Panc1 (cell line): ENCODE data around the gene KIF7. TPM values are rescaled to one million over a fixed set of nuclear protein-coding genes. Genes with fewer than 3 reads are reported as not detected.

Source experiments
- ATAC-seq: fragments of 200-7000 bp; cut with Tn5 transposase; 2 replicates; pipeline ENCODE4 v1.9.1; 2020; ENCODE audit warnings: mild to moderate bottlenecking, moderate library complexity
- BruUV-seq: library from RNA; stranded (reverse); fragments of 400-500 nt; replicated peaks from 2 replicates; lab custom pipeline; 2021; lab: Mats Ljungman, UMichigan
- CTCF ChIA-PET: fragments of 300-600 bp; sonication (Branson Sonifier 250); formaldehyde crosslinking; loops from one replicate; lab custom pipeline; 2022; ENCODE audit warnings: antibody characterized with exemption; lab: Charles Lee
- POLR2A ChIA-PET: fragments of 300-600 bp; sonication (Branson Sonifier 250); formaldehyde crosslinking; loops from one replicate; lab custom pipeline; 2022; ENCODE audit warnings: antibody characterized with exemption; lab: Charles Lee
- DNase-seq: peaks from one replicate; pipeline ENCODE4 v3.0.0-alpha.2; 2010; ENCODE audit warnings: low read depth, low spot score
- H3K27ac ChIP-seq: 2 replicates; pipeline ENCODE4 v1.5.1; 2011; ENCODE audit warnings: mild to moderate bottlenecking, low read length, inconsistent platforms
- H3K27me3 ChIP-seq: fragments of 200-500 bp; sonication (Bioruptor generic); 2 replicates; pipeline ENCODE4 v1.6.0; 2014; ENCODE audit warnings: low read length, inconsistent platforms; ENCODE audit not compliant: control insufficient read depth, insufficient read depth
- H3K36me3 ChIP-seq: fragments of 200-500 bp; sonication (Bioruptor generic); 2 replicates; pipeline ENCODE4 v1.5.1; 2014; ENCODE audit warnings: inconsistent platforms, mild to moderate bottlenecking, low read length, moderate library complexity; ENCODE audit not compliant: control insufficient read depth, insufficient read depth
- H3K4me1 ChIP-seq: 2 replicates; pipeline ENCODE4 v1.5.1; 2011; ENCODE audit warnings: inconsistent platforms, mild to moderate bottlenecking, low read length, moderate library complexity; ENCODE audit not compliant: control insufficient read depth, insufficient read depth
- H3K4me3 ChIP-seq, 2 experiments: 2 replicates each; pipeline ENCODE4 v1.5.1; 2011 to 2012; ENCODE audit warnings: low read depth in 2 of 2, low read length in 2 of 2, mild to moderate bottlenecking in 2 of 2, inconsistent platforms in 1 of 2, moderate library complexity in 1 of 2
- H3K9me3 ChIP-seq: fragments of 200-500 bp; sonication (Bioruptor generic); 2 replicates; pipeline ENCODE4 v1.5.1; 2014; ENCODE audit warnings: low read depth, mild to moderate bottlenecking, inconsistent platforms, low read length, moderate library complexity; ENCODE audit not compliant: control insufficient read depth, insufficient read depth
- CTCF ChIP-seq: fragments of 450-650 bp; IDR thresholded peaks from 2 replicates; pipeline ENCODE4 v1.5.1; 2017; ENCODE audit warnings: mild to moderate bottlenecking
- POLR2AphosphoS5 ChIP-seq: IDR thresholded peaks from 2 replicates; pipeline ENCODE4 v1.6.1; 2012; ENCODE audit warnings: mild to moderate bottlenecking, low read depth, low read length, moderate library complexity
- SIN3A ChIP-seq: IDR thresholded peaks from 2 replicates; pipeline ENCODE4 v1.6.1; 2012; ENCODE audit warnings: low read depth, mild to moderate bottlenecking, low read length, moderate library complexity, borderline replicate concordance; ENCODE audit not compliant: insufficient read depth
- TCF7L2 ChIP-seq: IDR thresholded peaks from 2 replicates; pipeline ENCODE4 v1.6.1; 2011; ENCODE audit warnings: mild to moderate bottlenecking, low read depth, low read length, inconsistent platforms
- in situ Hi-C: cut with HindIII; loops from 2 replicates; pipeline ENCODE4 v1.10.0; 2016; ENCODE audit warnings: low sequenced_read_pairs, low pct_unique_long_range_greater_than_20kb
- intact Hi-C: fragments of 100-400 bp; cut with micrococcal nuclease; formaldehyde crosslinking; loops from one replicate; pipeline ENCODE4 v1.10.0; 2022; ENCODE audit not compliant: unreplicated experiment
- total RNA-seq: library from RNA; stranded (reverse); gene quantifications from one replicate; pipeline ENCODE4 v1.2.1, GENCODE V29; 2021; ENCODE audit not compliant: unreplicated experiment
- TF ChIP-seq, protein P1 (sequence below), 2 experiments: IDR thresholded peaks; 2 replicates each; pipeline ENCODE4 v1.6.1; 2011 to 2012; ENCODE audit warnings: low read depth in 2 of 2, control low read depth in 1 of 2, low read length in 1 of 2, mild to moderate bottlenecking in 1 of 2, moderate library complexity in 1 of 2; ENCODE audit not compliant: insufficient read depth in 1 of 2

The KIF7 gene
- total RNA-seq, 1 experiment from 2014 or later, result 6.5 TPM

GRCh38 chr15:89686522-89686921, 31.3 kb upstream of the KIF7 start:
- CTCF ChIA-PET, result no interaction called here
- Histone ChIP-seq H3K36me3 (no peaks in the 10 kb centered on the region), H3K4me1 (peaks cover 8% of the 10 kb centered on the region; the same call in 1 of the 2 replicates), H3K4me3 (no peak overlapping the region), H3K27ac (no peak overlapping the region), H3K27me3 (no peaks in the 10 kb centered on the region), H3K9me3 (no peaks in the 10 kb centered on the region)
- in situ Hi-C loops, result no loop called here
- ATAC-seq (no peak), DNase-seq (no peak)
- intact Hi-C loops, result no loop called here
- POLR2A ChIA-PET, result no interaction called here
- no peak for TF ChIP-seq POLR2AphosphoS5
- no peak for TF ChIP-seq CTCF
- TF ChIP-seq TCF7L2, result no peak
- no TSS peak for BruUV-seq

GRCh38 chr15:89685995-89686394, 30.7 kb upstream of the KIF7 start:
- H3K4me1 ChIP-seq, result peaks cover 5% of the 10 kb centered on the region; the same call in 1 of the 2 replicates
- H3K36me3 ChIP-seq, result no peaks in the 10 kb centered on the region
- TF ChIP-seq POLR2AphosphoS5 (no peak), TCF7L2 (no peak), SIN3A (no peak), CTCF (no peak)
- TF ChIP-seq, protein P1, sequence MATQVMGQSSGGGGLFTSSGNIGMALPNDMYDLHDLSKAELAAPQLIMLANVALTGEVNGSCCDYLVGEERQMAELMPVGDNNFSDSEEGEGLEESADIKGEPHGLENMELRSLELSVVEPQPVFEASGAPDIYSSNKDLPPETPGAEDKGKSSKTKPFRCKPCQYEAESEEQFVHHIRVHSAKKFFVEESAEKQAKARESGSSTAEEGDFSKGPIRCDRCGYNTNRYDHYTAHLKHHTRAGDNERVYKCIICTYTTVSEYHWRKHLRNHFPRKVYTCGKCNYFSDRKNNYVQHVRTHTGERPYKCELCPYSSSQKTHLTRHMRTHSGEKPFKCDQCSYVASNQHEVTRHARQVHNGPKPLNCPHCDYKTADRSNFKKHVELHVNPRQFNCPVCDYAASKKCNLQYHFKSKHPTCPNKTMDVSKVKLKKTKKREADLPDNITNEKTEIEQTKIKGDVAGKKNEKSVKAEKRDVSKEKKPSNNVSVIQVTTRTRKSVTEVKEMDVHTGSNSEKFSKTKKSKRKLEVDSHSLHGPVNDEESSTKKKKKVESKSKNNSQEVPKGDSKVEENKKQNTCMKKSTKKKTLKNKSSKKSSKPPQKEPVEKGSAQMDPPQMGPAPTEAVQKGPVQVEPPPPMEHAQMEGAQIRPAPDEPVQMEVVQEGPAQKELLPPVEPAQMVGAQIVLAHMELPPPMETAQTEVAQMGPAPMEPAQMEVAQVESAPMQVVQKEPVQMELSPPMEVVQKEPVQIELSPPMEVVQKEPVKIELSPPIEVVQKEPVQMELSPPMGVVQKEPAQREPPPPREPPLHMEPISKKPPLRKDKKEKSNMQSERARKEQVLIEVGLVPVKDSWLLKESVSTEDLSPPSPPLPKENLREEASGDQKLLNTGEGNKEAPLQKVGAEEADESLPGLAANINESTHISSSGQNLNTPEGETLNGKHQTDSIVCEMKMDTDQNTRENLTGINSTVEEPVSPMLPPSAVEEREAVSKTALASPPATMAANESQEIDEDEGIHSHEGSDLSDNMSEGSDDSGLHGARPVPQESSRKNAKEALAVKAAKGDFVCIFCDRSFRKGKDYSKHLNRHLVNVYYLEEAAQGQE (IDR thresholded peaks at IDR 0.05; ENCODE audit: insufficient read depth in 1 of 2, low read depth in 2 of 2, low read length in 1 of 2), result no peak
- no peak overlapping the region for H3K27ac ChIP-seq
- ChIA-PET CTCF (no interaction called here), POLR2A (no interaction called here)
- no peaks in the 10 kb centered on the region for H3K27me3 ChIP-seq
- intact Hi-C loops, result no loop called here
- no peaks in the 10 kb centered on the region for H3K9me3 ChIP-seq
- no TSS peak for BruUV-seq
- no peak overlapping the region for H3K4me3 ChIP-seq
- DNase-seq (no peak), ATAC-seq (no peak)
- in situ Hi-C loops, result no loop called here
